Stimulated activated CD8-positive, alpha-beta memory T cell treated with anti-CD3 and anti-CD28 coated beads, Interleukin-4, amount 100 ng/mL, for 24 hours (primary cell): Measurements from ENCODE around the gene PARP16.
"Not testable (repeated sequence)": the region's sequence is repeated elsewhere in the genome, so short reads cannot be mapped to it uniquely, and the experiment has no call there.

ENCODE experiments used
- DNase-seq: peaks from one replicate; pipeline ENCODE4 v3.0.0-alpha.2; 2020; ENCODE audit warnings: low read depth

PARP16 gene

DNA sequence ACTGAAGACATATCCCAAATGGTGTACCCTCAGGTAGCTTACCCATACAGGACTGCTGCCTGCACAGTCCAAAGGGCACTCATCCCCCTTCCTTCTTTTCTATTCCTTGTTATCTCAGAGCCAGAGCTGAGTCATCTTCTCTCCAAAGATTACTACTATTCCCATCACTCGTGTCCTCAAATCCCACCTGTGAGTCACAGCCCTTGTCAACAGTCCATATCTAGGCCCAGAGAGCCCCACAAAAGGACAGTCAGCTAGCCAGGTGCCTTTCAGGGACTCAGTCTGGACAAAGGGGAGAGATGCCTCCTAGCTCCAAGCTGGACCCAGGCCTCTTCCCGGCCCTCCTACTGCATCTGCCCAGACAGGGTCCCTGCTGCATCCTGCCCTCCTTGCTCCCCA, 11.0 kb downstream of the PARP16 start:
- no peak for DNase-seq

DNA sequence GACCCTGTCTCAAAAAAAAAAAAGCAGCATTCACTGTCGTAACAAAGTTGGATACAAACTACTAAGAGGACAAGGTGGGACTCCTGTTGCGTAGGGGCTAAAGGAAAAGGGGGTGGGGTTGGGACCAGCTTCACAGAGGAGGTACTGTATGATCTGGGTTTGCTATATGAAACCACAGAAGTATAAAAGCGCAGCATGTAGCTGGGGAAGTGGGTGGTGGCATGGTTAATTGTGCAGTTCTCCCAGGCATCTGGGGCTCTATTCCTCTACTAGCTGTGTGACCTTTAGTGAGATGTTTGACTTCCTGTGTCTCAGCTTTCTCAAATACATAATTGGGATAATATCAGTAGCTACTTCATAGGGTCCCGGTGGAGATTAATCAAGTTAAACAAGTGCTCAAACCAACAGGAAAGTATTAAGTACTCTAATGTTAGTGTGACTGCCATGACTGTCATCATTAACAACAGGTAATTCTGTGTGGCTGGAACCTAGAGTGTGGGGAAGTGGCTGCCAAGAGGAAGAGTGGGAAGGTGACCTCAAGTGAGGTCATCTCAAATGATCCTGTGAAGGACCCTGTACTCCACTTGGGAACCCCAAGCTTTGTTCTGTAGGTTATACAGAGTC, 11.5 kb downstream of the PARP16 start:
- DNase-seq, result no peak

DNA sequence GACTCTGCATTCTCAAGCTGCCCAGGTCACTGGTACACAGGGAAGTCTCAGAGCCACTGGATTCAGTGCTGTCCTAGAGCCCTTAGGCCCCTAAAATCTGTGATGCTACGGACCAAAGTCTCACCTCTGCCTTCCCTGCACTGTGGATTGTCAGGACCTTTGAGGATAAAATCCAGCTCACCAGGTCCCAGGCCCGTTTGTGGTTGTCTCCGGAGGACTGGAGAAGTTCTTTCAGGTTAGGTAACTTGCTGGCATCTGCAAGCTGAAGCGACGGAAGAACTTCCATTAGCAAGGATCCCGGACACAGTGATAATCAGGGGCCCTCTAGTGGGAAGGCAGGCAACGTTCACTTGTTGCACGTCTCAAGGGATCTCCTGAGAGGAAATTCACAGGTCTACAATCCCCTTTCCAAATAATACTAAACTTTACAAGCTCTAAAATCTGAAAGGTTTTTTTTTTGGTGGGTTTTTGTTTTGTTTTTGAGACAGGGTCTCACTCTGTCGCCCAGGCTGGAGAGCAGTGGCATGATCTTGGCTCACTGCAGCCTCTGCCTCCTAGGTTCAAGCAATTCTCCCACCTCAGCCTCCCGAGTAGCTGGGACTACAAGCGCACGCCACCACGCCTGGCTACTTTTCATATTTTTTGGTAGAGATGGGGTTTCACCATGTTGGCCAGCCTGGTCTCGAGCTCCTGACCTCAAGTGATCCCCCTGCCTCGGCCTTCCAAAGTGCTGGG, 15.7 kb downstream of the PARP16 start:
- not testable (repeated sequence) for DNase-seq

DNA sequence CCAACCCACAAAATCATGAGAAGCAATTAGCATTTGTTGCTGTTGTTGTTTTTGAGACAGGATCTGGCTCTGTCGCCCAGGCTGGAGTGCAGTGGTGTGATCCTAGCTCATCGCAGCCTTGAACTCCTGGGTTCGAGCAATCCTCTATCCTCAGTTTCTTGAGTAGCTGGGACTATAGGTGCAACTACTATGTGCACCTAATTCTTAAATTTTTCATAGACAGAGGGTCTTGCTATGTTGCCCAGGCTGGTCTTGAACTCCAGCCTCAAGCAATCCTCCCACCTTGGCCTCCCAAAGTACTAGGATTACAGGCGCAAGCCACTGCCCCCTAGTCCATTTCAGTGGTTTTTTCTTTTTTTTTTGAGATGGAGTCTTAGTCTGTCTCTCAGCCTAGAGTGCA, 18.3 kb downstream of the PARP16 start:
- DNase-seq, result no peak

DNA sequence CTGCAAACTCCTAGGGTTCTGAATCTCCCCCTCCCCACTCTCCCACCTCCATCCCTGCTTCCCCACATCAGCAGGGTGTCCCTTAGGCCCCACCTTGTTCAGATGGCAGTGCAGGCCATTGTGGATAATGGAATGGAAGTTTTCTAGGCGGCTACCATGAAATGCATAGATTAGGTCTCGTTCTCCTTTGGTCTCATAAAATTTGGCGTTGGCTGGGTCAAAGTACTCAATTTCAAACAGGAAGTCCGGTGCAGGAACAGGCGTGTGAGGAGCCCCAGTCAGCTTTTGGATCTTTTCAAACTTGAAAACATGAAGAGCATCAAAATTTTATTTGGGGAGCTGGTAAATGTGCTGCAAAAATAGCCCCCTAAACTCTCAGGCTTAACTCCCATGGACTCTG, 20.2 kb downstream of the PARP16 start:
- no peak for DNase-seq

DNA sequence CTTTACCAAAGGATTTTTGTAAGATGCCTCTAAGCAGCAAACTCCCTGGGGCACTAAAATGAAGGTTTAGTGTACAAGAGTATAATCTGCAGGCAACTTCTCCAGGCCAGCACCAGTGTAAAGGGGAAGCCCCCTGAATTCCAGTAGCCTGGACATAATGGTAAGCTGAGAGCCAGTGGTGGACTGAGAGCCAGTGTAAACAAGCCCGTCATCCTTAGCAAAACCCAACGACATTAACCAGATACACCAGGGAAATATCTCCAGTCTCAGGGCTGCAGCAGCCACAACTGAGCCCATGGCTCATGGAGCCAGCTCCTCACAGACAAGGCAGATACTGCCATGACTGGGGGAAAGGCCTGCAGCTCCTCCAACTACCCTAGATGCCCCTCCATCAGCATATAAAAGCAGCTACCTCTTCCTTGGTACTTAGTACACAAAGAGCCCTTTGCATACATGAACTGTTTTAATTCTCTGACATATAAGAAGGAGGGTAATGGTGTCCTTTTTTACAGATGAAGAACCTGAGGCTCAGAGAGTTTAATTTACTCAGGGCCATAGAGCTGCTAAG, 21.7 kb downstream of the PARP16 start:
- DNase-seq, result no peak

DNA sequence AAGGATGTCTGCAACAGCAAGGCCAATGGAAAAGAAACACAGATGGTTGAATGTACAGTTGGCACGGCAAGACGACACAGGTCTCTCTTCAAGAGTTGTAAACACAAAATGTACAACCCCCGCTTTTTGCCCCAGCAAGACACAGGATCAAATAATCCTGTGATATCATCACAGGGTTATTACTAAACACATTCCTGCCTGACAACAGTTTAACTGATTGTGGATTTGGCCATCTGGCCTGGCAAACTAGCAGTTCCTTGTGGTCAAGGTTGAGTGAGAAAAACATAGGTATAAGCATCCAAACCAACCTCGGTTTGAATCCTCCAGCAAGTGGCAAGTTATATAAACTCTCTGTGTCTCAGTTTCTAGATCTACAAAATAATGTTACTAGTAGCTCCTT, 23.4 kb downstream of the PARP16 start:
- no peak for DNase-seq

DNA sequence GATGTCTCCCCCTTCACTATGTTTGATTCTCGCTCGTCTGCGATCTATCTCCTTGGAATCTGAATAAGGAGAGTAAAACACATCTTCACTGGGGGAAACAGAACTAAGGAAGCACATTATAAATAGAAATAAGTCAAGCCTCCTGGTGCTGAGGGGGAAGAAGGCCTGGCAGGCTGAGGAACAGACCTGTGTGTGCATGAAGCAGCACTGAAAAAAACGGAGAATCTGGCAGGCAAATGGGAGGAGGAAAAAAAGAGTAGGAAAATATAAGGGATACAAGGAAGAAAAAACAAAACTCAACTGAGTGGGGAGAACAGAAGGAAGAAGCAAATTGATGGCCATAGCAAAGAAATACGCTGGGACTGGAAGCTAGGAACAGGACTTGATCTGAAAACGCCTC, 25.7 kb downstream of the PARP16 start:
- no peak for DNase-seq

DNA sequence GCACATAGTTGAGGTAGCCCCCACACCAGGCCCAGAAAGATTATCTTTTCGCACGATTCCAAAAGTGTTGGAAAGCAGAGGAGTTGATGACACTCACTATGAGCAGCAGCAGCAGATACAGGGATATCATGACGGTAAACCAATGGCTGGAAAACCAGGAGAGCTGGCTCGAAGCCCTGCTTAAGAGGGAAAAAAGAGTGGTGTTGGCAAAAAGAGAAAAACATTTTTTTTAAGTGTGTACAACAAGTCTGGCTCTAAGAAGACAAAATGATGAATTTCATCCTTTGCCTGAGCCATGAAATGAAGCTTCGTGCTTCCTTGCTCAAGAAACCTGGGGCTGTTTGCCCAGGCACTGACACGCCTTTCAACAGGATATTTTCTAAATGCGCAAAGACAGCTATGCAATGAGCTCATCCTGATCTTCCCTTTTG, 27.3 kb downstream of the PARP16 start:
- DNase-seq, result no peak

DNA sequence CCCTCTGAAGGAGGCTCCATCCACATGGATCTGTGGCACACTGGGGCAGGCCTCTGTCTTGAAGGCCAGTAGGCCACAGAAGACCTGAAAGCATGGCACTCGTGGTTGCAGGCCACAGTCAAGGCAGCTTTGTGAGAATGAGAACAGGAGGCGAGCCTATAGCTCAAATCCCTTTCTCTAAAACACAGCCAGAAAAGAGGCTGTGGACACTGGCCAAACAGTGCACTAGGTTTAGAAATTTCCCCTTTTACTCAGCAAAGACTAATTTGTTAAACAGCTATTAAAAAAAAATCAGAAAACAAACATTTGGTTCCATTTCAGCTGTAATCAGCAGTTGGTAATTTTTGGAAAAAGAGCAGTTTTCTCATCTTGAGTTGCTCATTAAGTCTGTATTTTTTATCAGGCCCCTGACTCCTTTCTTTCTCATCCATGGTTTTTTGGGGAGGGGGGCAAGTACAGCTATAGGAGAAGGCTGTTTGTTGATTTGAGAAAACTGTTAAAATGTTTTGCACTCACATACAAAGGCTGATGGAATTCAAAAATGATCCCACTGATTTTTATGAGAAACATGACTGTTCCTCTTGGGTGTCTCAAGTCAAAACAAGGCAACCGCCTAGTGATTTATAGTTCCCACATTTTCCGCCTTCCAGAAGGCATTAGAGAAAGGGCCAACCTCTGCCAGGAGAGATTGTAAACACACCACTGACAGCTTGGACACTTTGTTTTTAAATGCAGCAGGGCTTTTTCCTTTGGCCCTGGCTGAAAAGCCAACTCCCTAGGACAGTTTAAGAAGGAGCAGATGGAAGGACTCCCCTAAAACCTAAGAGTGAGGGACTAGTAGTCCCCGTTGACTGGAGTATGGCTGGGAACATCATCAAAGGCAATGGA, 28.1 kb downstream of the PARP16 start:
- DNase-seq, result no peak

DNA sequence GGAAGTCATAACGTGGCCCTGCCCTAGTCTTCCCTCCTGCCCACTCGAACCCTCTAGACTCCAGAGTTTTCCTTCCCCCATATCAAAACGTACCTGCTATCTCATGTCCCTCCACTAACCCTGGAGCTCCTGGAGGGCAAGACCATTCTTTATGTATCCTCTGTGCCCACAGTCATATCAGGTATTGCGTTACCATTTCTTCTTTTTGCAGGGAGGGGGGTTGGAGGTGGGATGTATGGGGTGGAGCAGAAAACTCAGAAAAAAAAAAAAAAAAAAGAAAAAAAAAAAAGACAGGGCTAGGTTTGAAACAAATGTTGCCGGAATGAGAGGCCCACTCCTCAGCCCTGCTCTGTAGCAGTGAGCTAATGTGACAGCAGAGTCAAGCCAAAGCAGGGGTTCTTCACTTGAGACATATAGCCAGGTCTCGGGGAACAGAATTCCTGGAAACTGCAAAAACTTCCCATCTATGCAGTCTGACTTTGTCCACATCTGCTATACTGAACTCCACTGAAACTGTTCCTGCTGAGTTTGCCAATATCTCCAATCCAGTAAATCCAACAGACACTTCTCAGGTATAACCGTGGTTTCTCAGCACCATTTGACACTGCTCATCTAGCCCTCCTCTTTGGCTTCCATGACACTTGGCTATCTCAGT, 31.1 kb downstream of the PARP16 start:
- DNase-seq, result no peak

DNA sequence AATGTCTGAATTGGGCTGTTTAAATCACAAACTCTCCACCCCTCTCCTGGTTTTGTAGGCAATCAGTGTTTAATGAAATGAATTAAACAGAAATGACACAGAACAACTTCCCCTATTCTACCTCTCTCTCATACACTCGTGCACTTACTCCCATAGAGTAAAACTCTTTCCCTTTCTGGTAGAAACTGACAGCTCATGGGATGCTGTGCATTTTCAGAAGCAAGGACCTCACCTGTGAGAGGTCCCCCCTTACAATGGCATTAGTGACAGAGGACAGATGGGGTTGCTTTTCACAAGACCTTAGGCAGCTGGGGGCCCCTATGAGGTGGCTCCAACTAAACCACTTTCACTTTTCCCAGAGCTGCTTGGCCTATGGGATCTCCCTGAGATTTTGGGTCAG, 31.9 kb downstream of the PARP16 start:
- DNase-seq, result no peak

DNA sequence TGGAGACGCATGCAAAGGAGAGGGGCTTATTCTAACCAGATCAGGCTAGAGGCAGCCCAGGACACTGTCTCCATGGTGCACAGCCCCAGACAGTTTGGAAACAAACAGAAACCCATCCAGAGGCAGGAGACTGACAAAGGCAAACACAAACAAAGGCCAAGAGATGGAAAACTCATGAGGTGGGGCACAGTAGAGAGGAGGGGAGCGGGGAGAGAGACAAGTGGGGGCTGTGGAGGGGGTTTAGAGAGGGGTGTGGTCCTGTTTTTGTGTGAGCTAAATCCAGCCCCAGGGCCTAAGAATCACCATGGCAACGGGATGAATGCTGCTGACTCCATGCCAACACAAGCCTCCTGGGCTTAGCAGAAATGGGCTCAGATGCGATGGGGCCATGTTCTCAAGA, 32.3 kb downstream of the PARP16 start:
- DNase-seq, result no peak

DNA sequence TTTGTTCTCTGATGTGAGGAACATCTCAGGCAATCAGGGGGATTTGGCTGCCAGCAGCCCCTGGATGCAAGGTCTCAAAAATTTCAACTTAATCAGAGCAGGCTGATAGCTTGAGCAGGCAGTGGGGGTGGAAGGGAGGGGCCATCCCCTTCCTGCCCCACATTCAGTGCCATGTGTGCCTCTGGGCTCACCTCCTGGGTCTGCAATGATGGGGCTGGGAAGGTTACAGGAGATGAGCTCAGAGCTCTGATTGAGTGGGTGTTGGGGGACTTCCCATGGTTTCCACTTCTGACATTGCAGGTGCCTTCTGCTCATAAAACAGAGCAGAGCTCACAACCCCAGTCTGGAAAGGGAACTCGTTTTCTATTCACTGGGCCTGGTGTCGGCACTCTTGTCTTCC, 37.0 kb downstream of the PARP16 start:
- DNase-seq, result peak; percentile 47

DNA sequence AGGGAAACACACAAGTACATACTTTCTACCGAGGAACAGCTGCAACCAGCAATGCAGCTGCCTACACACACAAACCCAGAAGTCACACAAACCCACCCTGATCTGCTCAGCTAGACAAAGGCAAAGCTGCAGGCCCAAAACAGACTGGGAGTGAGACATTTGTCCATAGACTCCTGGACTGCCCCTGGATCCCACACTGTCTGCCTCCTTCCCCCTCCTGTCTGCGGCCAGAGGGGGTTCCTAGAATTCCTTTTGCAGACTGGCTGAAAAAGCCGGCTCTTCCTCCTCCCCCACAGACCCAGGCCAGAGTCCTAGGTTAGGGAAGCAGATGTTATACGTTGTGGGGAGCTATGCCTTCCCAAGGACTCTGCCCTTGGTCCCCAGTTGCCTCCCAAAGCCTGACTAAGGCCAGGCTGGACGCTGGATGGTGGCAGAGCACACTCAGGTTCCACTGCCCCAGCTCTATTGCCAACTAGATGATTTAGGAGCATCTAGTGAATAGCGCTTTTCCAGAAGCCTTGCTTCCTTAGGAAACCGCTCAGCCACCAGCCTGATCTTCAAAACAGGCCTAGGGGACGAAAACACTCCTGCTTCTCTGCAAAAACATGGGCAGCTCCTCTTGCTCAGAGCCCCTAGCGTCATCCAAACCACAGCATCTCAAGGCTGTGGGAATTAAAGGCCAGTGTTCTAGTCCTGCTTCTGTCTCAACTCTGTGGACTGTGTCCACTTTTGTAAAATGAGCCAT, 38.0 kb downstream of the PARP16 start:
- DNase-seq, result no peak

DNA sequence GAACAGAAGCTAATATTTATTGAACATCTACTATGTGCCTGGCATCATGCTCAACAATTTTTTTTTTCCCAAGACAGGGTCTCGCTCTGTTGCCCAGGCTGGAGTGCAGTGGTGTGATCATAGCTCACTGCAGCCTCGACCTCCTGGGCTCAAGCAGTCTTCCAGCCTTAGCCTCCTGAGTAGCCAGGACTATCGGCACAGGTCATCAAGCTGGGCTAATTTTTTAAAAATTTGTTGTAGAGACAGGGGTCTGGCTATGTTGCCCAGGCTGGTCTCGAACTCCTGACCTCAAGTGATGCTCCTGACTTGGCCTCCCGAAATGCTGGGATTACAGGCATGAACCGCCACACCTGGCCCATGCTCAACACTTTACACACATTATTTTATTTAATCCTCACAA, 39.7 kb downstream of the PARP16 start:
- no peak for DNase-seq

DNA sequence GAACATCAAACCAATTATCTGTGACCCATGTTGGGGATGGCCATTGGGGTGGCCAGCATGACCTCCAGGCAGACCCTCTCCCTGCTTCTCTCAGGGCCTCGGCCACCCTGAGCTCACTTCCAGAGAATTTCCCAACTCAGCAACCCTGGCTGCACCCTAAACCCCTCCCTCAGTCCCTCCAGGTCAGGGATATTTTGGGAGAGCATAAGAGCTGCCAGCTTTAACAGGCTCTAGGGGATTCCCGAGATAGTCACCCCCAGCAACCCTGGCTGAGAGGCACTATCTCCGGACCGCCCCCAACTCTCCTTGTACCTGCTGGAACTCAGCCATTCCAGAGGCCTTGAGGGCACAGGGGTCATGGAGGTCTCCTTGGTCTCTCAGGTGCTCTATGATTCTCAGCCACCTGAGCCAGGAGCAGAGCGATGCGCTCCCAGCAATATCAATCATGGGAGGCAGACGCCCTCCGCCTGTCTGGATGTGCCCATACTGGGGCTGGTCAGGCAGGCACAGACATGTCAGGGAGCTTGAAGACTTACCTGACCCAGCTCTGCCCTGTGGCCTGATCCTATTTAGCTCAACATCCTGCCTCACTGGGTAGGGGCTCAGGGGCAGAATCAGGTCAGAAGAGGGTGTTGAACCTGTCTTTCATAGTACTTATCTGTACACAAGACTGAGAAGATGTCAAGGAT, 40.5 kb downstream of the PARP16 start:
- DNase-seq, result no peak

DNA sequence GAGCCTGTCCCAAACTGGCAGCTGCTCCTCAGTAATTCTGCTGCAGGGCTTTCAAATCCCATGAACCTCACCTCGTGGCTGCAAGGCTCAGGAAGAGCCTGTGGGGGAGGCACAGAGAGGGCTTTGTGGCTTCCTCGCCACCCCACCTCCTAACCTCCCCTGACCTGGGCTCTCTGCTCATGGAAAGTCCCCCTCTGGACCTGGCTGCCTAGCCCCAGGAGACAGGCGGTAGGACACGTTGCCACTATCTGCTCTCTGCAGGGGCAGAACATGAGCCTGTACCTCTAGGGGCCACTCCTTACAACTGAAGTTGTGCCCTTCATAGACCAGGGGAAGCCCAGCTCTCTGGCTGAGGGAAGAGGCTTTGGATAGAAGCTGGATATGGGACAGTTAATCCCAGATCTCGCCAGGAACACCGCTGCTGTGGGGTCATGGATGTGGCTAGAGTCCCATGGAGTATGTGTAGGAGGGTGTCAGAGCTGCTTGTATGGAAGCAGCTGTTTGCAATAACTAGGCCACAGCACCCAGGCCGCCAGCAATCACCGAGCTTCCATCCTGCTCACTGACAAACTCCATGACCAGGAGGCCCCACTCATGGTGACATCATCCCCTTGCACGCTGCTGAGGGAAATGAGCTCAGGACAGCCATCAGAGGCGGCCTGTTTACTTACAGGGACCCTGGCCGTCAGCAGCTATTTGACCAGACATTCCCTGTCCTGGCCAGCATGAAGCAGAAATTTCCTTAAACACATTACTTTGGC, 41.4 kb downstream of the PARP16 start:
- no peak for DNase-seq

DNA sequence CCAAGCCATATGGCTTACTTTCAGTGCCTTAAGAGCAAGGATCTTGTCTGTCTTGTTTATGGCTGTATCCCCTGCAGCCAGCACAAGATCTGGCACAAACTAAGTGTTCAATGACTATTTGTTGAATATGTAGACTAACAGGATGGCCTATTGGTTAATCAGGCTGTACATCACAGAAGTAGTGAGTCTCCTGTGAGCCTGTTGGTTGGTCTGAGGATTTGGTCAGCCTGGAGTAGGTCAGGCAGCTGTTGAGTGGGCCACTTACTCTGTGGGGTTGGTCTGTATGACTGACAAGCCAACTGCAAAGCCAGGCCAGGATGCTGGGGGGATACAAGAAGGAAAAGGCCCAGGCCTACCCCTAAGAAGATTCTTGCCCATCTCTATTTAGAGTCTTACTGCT, 42.0 kb downstream of the PARP16 start:
- DNase-seq, result no peak

DNA sequence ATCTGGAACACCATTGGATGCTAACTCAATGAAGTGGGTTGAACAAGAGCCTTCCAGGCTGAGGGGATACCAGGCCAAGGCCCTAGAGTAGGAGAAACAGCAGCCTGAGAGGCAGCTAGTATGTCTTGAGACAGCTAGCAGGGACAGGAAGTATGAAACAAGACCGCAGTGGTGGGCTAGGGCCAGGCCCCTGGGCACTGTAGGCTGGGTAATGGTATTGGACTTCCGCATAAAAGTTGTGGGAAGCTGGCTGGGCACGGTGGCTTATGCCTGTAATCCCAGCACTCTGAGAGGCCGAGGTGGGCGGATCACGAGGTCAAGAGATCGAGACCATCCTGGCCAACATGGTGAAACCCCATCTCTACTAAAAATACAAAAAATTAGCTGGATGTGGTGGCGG, 50.2 kb downstream of the PARP16 start:
- not testable (repeated sequence) for DNase-seq
